Left ventricle myocardium inferior (tissue), 1 donor: ENCODE results near the gene ZIC1. TPM values are rescaled to one million over a fixed set of nuclear protein-coding genes. Genes with fewer than 3 reads are reported as not detected.

Experiments used
- DNase-seq: peaks from one replicate; pipeline ENCODE4 v3.0.0-alpha.2; 2020
- H3K27ac ChIP-seq: fragments of 200-600 bp; replicated peaks from 2 replicates; pipeline ENCODE4 v1.8.0; 2021
- H3K27me3 ChIP-seq: fragments of 200-600 bp; 2 replicates; pipeline ENCODE4 v1.8.0; 2021; ENCODE audit warnings: low read depth
- H3K36me3 ChIP-seq: fragments of 200-600 bp; 2 replicates; pipeline ENCODE4 v1.8.0; 2021
- H3K4me1 ChIP-seq: fragments of 200-600 bp; 2 replicates; pipeline ENCODE4 v1.8.0; 2021
- H3K4me3 ChIP-seq: fragments of 200-600 bp; 2 replicates; pipeline ENCODE4 v1.8.0; 2021; ENCODE audit warnings: mild to moderate bottlenecking, moderate library complexity
- H3K9me3 ChIP-seq: fragments of 200-600 bp; replicated peaks from 2 replicates; pipeline ENCODE4 v1.8.0; 2021
- CTCF ChIP-seq: fragments of 200-600 bp; IDR thresholded peaks from 2 replicates; pipeline ENCODE4 v1.8.0; 2021; ENCODE audit warnings: antibody characterized with exemption, mild to moderate bottlenecking, borderline replicate concordance
- intact Hi-C: fragments of 100-400 bp; cut with micrococcal nuclease; formaldehyde crosslinking; loops from one replicate; pipeline ENCODE4 v1.11.0; 2022
- total RNA-seq: library from RNA; stranded (reverse); fragmentation: NEBNext Ultra II Directional; extraction: Animal tissue kit (Norgen Biotek cat#: 25700); gene quantifications from one replicate; pipeline ENCODE4 v1.2.1, GENCODE V29; 2021
- donor health status: DM: no; HTN: yes; CAD: no; lungs with severe emphysema.

ZIC1 gene
- total RNA-seq, 1 donor from 2014 or later = not detected

- no peak for TF ChIP-seq CTCF
- no peak overlapping the region for H3K4me3 ChIP-seq
- no peaks in the 10 kb centered on the region for H3K9me3 ChIP-seq
- H3K4me1 ChIP-seq = peaks cover 9% of the 10 kb centered on the region
- no peak for DNase-seq
- intact Hi-C loops = no loop called here
- H3K27me3 ChIP-seq = peaks cover 100% of the 10 kb centered on the region
- no peak overlapping the region for H3K27ac ChIP-seq
- H3K36me3 ChIP-seq = no peaks in the 10 kb centered on the region
These were observed 39.9 kb upstream of the ZIC1 start for GRCh38 chr3:147369231-147369630.

GRCh38 chr3:147369661-147370123 lies 39.5 kb upstream of the ZIC1 start:
- peaks cover 9% of the 10 kb centered on the region for H3K4me1 ChIP-seq
- H3K9me3 ChIP-seq = no peaks in the 10 kb centered on the region
- TF ChIP-seq CTCF = no peak
- no peak for DNase-seq
- H3K27ac ChIP-seq = no peak overlapping the region
- H3K36me3 ChIP-seq = no peaks in the 10 kb centered on the region
- intact Hi-C loops = no loop called here
- H3K4me3 ChIP-seq = no peak overlapping the region
- H3K27me3 ChIP-seq = peaks cover 100% of the 10 kb centered on the region

- peaks cover 100% of the 10 kb centered on the region for H3K27me3 ChIP-seq
- intact Hi-C loops = no loop called here
- no peak for TF ChIP-seq CTCF
- DNase-seq = no peak
- peaks cover 9% of the 10 kb centered on the region for H3K4me1 ChIP-seq
- H3K9me3 ChIP-seq = no peaks in the 10 kb centered on the region
- H3K4me3 ChIP-seq = no peak overlapping the region
- H3K27ac ChIP-seq = no peak overlapping the region
- no peaks in the 10 kb centered on the region for H3K36me3 ChIP-seq
These were observed 38.8 kb upstream of the ZIC1 start for GRCh38 chr3:147370349-147370748.

- Histone ChIP-seq H3K27me3 (peaks cover 100% of the 10 kb centered on the region), H3K9me3 (no peaks in the 10 kb centered on the region), H3K27ac (no peak overlapping the region), H3K4me3 (no peak overlapping the region), H3K36me3 (no peaks in the 10 kb centered on the region), H3K4me1 (peaks cover 9% of the 10 kb centered on the region)
- TF ChIP-seq CTCF = no peak
- DNase-seq = no peak
- intact Hi-C loops = no loop called here
These were observed 38.0 kb upstream of the ZIC1 start for GRCh38 chr3:147371140-147371539.

GRCh38 chr3:147371771-147372340 lies 37.3 kb upstream of the ZIC1 start:
- intact Hi-C loops = no loop called here
- TF ChIP-seq CTCF = no peak
- Histone ChIP-seq H3K27me3 (peaks cover 100% of the 10 kb centered on the region), H3K9me3 (no peaks in the 10 kb centered on the region), H3K4me1 (peaks cover 9% of the 10 kb centered on the region), H3K27ac (no peak overlapping the region), H3K4me3 (no peak overlapping the region), H3K36me3 (no peaks in the 10 kb centered on the region)
- DNase-seq = no peak
